ENCODE results near the gene GAA. TPM values are rescaled to one million over a fixed set of nuclear protein-coding genes. Genes with fewer than 3 reads are reported as not detected.

The GAA gene
- total RNA-seq, 1 donor from 2014 or later, result 8.9 TPM

DNA sequence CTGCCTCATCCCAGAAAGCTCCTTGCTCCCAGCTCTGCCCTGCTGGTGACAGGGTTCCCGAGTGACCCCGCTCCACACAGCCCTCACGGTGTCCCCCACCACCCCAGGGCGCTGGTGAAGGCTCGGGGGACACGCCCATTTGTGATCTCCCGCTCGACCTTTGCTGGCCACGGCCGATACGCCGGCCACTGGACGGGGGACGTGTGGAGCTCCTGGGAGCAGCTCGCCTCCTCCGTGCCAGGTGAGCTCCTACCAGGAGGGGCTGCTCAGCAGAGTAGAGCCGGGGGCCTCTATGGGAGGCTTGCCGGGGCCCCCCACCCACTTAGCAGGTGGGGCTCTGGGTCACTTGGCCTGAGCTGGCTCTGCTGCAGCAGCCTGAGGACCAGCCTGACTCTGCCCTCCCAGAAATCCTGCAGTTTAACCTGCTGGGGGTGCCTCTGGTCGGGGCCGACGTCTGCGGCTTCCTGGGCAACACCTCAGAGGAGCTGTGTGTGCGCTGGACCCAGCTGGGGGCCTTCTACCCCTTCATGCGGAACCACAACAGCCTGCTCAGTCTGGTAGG is 11.2 kb downstream of the GAA start:
- no peak for DNase-seq (ENCODE audit: low read depth)
- TF ChIP-seq, protein P1, sequence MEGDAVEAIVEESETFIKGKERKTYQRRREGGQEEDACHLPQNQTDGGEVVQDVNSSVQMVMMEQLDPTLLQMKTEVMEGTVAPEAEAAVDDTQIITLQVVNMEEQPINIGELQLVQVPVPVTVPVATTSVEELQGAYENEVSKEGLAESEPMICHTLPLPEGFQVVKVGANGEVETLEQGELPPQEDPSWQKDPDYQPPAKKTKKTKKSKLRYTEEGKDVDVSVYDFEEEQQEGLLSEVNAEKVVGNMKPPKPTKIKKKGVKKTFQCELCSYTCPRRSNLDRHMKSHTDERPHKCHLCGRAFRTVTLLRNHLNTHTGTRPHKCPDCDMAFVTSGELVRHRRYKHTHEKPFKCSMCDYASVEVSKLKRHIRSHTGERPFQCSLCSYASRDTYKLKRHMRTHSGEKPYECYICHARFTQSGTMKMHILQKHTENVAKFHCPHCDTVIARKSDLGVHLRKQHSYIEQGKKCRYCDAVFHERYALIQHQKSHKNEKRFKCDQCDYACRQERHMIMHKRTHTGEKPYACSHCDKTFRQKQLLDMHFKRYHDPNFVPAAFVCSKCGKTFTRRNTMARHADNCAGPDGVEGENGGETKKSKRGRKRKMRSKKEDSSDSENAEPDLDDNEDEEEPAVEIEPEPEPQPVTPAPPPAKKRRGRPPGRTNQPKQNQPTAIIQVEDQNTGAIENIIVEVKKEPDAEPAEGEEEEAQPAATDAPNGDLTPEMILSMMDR (conservative IDR thresholded peaks at IDR 0.05; ENCODE audit: low read depth, low read length), result no peak
- H3K4me3 ChIP-seq (ENCODE audit: low read depth, low read length), result no peak overlapping the region

DNA sequence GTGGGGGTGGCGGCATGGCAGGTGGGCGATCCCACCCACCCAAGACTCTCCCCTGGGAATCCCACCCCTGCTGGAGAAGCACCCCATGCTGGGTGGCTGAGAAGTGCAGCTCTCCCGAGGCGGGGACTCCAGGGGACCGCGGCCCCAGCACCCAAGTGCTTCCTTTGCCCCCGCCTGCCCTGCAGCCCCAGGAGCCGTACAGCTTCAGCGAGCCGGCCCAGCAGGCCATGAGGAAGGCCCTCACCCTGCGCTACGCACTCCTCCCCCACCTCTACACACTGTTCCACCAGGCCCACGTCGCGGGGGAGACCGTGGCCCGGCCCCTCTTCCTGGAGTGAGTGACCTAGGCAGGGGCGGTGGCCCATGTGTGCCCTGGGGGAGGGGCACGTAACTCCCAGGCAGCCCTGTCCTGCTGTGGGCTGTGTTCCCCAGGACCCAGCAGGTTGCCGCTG is 11.7 kb downstream of the GAA start:
- no peak for DNase-seq (ENCODE audit: low read depth)
- H3K4me3 ChIP-seq (ENCODE audit: low read depth, low read length), result no peak overlapping the region
- TF ChIP-seq, protein P1 (conservative IDR thresholded peaks at IDR 0.05; ENCODE audit: low read depth, low read length), result no peak

DNA sequence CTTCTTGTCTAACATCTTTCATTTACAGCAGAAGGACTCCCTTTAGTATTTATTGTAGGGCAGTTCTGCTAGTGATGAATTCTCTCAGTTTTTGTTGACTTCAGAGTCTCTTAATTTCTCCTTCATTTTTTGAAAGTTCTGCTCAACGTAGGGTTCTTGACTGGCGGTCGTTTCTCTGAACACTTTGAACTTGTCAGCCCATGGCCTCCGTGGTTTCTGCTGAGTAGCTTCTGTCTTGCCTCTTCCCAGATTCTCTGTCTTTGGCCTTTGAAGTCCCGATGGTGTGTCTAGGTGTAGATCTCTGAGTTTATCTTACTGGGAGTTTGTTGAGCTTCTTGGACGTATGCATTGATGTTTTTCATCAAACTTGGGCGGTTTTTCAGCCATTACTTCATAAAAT is 13.4 kb downstream of the GAA start:
- no peak for DNase-seq (ENCODE audit: low read depth)
- TF ChIP-seq, protein P1 (conservative IDR thresholded peaks at IDR 0.05; ENCODE audit: low read depth, low read length), result no peak
- no peak overlapping the region for H3K4me3 ChIP-seq (ENCODE audit: low read depth, low read length)

DNA sequence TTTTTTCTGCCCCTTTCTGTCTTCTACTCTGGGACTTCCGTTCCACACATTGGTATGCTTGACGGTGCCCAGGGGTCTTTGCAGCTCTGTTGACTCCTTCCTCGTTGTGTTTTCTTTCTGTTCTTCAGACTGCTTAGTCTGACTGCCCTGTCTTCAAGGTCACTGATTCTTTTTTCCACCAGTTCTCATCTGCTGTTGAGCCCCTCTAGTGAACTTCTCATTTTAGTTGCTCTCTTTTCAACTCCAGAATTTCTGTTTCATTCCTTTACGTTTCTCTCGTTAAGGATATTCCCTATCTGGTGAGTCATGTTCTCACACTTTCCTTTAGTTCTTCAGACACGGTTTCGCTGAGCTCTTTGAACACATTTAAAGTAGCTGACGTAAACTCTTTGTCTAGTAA is 13.8 kb downstream of the GAA start:
- no peak for DNase-seq (ENCODE audit: low read depth)
- H3K4me3 ChIP-seq (ENCODE audit: low read depth, low read length), result no peak overlapping the region
- TF ChIP-seq, protein P1 (conservative IDR thresholded peaks at IDR 0.05; ENCODE audit: low read depth, low read length), result no peak

DNA sequence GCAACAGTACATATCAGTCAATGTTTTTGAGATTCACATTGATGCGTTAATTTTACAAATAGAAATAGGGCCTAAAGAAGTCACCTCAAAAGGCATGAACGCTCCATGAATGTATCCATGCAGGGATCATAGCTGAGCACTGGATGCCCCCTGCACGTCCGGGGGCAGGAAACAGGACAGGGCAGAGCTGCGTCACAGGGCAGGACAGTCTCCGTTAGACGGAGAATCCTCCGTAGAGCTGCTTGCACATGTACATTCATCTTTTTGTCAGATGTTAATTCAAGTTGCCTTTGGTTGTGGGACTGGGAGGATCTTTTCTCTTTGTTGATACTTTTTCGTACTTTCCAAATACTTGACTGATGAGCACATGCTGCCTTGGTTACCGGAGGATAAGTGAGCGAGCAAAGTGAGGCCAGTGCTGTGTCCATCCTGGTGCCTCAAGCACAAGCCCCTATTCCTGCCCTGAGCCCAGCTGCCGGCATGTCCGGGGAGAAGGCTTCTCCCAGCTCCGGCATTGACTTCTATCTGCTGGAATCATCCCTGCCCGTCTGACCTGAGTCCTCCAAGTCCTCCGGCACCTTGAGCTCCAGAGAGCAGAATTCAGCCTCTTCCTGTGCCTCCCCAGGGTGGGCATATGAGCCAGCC is 15.0 kb downstream of the GAA start:
- DNase-seq (ENCODE audit: low read depth), result no peak
- TF ChIP-seq, protein P1 (conservative IDR thresholded peaks at IDR 0.05; ENCODE audit: low read depth, low read length), result no peak
- no peak overlapping the region for H3K4me3 ChIP-seq (ENCODE audit: low read depth, low read length)

DNA sequence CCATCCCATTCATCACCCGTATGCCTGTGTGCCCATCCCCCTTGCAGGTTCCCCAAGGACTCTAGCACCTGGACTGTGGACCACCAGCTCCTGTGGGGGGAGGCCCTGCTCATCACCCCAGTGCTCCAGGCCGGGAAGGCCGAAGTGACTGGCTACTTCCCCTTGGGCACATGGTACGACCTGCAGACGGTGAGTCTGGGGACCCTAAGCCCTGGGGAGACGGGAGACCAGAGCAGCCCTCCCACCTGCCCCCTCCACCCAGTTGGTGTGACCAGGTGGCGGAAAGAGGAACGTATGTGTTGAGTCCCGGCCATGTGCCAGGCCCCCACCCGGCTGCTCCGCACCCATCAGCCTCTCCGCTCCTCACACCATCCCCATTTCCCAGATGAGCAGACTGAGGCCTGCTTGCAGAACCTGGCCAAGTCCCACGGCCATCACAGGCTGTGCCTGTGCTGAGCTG is 15.6 kb downstream of the GAA start:
- TF ChIP-seq, protein P1 (conservative IDR thresholded peaks at IDR 0.05; ENCODE audit: low read depth, low read length), result no peak
- no peak for DNase-seq (ENCODE audit: low read depth)
- no peak overlapping the region for H3K4me3 ChIP-seq (ENCODE audit: low read depth, low read length)

Data from epithelial cell of proximal tubule (primary cell).